Vagina (tissue), 2 donors: ENCODE data around the gene UTP18.

Experiments
- POLR2A ChIP-seq, 2 donors: fragments of 450-650 bp; IDR thresholded peaks; one replicate each; pipeline ENCODE4 v1.6.1; 2017; ENCODE audit warnings: antibody characterized with exemption in 2 of 2, mild to moderate bottlenecking in 2 of 2, moderate library complexity in 2 of 2
- POLR2AphosphoS5 ChIP-seq, 2 donors: sonication (generic); formaldehyde crosslinking; IDR thresholded peaks; one replicate each; pipeline ENCODE4 v1.9.0; 2017; ENCODE audit warnings: antibody characterized with exemption in 2 of 2, mild to moderate bottlenecking in 2 of 2, low read depth in 1 of 2; ENCODE audit not compliant: insufficient read depth in 1 of 2
- TF ChIP-seq, protein P1 (sequence below), 3 experiments: fragments of 450-650 bp in 2 of 3; fragments of 200-600 bp in 1 of 3; sonication (generic) in 1 of 3; IDR thresholded peaks; one replicate each; pipeline ENCODE4 v1.5.1; 2017 to 2019; ENCODE audit warnings: antibody characterized with exemption in 3 of 3, mild to moderate bottlenecking in 2 of 3, moderate library complexity in 2 of 3

- TF ChIP-seq POLR2A (IDR thresholded peaks at IDR 0.05) (no peak), POLR2AphosphoS5 (IDR thresholded peaks at IDR 0.05; ENCODE audit: insufficient read depth in 1 of 2, low read depth in 1 of 2) (no peak)
- TF ChIP-seq, protein P1, sequence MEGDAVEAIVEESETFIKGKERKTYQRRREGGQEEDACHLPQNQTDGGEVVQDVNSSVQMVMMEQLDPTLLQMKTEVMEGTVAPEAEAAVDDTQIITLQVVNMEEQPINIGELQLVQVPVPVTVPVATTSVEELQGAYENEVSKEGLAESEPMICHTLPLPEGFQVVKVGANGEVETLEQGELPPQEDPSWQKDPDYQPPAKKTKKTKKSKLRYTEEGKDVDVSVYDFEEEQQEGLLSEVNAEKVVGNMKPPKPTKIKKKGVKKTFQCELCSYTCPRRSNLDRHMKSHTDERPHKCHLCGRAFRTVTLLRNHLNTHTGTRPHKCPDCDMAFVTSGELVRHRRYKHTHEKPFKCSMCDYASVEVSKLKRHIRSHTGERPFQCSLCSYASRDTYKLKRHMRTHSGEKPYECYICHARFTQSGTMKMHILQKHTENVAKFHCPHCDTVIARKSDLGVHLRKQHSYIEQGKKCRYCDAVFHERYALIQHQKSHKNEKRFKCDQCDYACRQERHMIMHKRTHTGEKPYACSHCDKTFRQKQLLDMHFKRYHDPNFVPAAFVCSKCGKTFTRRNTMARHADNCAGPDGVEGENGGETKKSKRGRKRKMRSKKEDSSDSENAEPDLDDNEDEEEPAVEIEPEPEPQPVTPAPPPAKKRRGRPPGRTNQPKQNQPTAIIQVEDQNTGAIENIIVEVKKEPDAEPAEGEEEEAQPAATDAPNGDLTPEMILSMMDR (IDR thresholded peaks at IDR 0.05) = no peak
Observed at GRCh38 chr17:51299859-51300258, 39.5 kb downstream of the UTP18 start.
